NCI-H446 (cell line): ENCODE data around the gene STARD13.

Source experiments
- DNase-seq, 2 experiments: peaks; one replicate each; lab custom pipeline; 2025; lab: John Stamatoyannopoulos, UW

STARD13 gene

GRCh38 chr13:33277037-33277740 lies 8.4 kb downstream of the STARD13 start:
- no peak for DNase-seq

- peak in 1 of 2 experiments; percentile 44 for DNase-seq
Observed at GRCh38 chr13:33276570-33276969, 9.0 kb downstream of the STARD13 start.

- no peak for DNase-seq
Observed at GRCh38 chr13:33275916-33276315, 9.6 kb downstream of the STARD13 start.

- DNase-seq: no peak
Observed at GRCh38 chr13:33274264-33274663, 11.3 kb downstream of the STARD13 start.

GRCh38 chr13:33272531-33273124 lies 12.9 kb downstream of the STARD13 start:
- DNase-seq: no peak

GRCh38 chr13:33271759-33272158 lies 13.8 kb downstream of the STARD13 start:
- DNase-seq: no peak

- peak; percentile 36 to 61 for DNase-seq
Observed at GRCh38 chr13:33270895-33271538, 14.5 kb downstream of the STARD13 start.

- DNase-seq: no peak
Observed at GRCh38 chr13:33265607-33266006, 19.9 kb downstream of the STARD13 start.

GRCh38 chr13:33265133-33265532 lies 20.4 kb downstream of the STARD13 start:
- DNase-seq: no peak

- DNase-seq: no peak
Observed at GRCh38 chr13:33264620-33264978, 21.0 kb downstream of the STARD13 start.

GRCh38 chr13:33263976-33264619 lies 21.5 kb downstream of the STARD13 start:
- no peak for DNase-seq

- DNase-seq: no peak
Observed at GRCh38 chr13:33263484-33263883, 22.1 kb downstream of the STARD13 start.

GRCh38 chr13:33262997-33263396 lies 22.6 kb downstream of the STARD13 start:
- no peak for DNase-seq

GRCh38 chr13:33262594-33262993 lies 23.0 kb downstream of the STARD13 start:
- no peak for DNase-seq

GRCh38 chr13:33262062-33262487 lies 23.5 kb downstream of the STARD13 start:
- DNase-seq: no peak

GRCh38 chr13:33261387-33262061 lies 24.0 kb downstream of the STARD13 start:
- no peak for DNase-seq

- peak; percentile 32 to 77 for DNase-seq
Observed at GRCh38 chr13:33260168-33261098, 25.1 kb downstream of the STARD13 start.

- DNase-seq: no peak
Observed at GRCh38 chr13:33259296-33259695, 26.3 kb downstream of the STARD13 start.

GRCh38 chr13:33258808-33259193 lies 26.8 kb downstream of the STARD13 start:
- DNase-seq: no peak

- DNase-seq: no peak
Observed at GRCh38 chr13:33257841-33258807, 27.4 kb downstream of the STARD13 start.
